ENCODE results near the gene CNTFR. TPM values are rescaled to one million over a fixed set of nuclear protein-coding genes. Genes with fewer than 3 reads are reported as not detected.
"Not testable (repeated sequence)": the region's sequence is repeated elsewhere in the genome, so short reads cannot be mapped to it uniquely, and the experiment has no call there.

Gene CNTFR
- total and polyA plus RNA-seq, 12 donors: 1.1 to 15.2 (median 3.8) TPM

GRCh38 chr9:34541540-34541939, 48.0 kb downstream of the CNTFR start:
- H3K9me3 ChIP-seq (replicated peaks in 1 of 3): no peaks in the 10 kb centered on the region
- H3K27me3 ChIP-seq: no peaks in the 10 kb centered on the region
- H3K36me3 ChIP-seq (replicated peaks in 1 of 2): no peaks in the 10 kb centered on the region
- no peaks in the 10 kb centered on the region for H3K4me1 ChIP-seq (replicated peaks in 1 of 2)
- intact Hi-C loops (cut with DNase I): no loop called here
- 68 to 77% (median 74%) methylated on average over 7 of the region's 7 CpGs for WGBS, 4 donors
- peak in 1 of 7 donors; percentile 6 for DNase-seq
- H3K27ac ChIP-seq: no peak overlapping the region
- TF ChIP-seq CTCF (IDR thresholded peaks at IDR 0.05): no peak
- no peak for TF ChIP-seq POLR2A (IDR thresholded peaks at IDR 0.05)
- no peak overlapping the region for H3K4me3 ChIP-seq

- intact Hi-C loops (cut with DNase I): no loop called here
- no peaks in the 10 kb centered on the region for H3K9me3 ChIP-seq (replicated peaks in 1 of 3)
- DNase-seq: peak in 3 of 7 donors; percentile 35 to 54 (median 51)
- H3K4me1 ChIP-seq (replicated peaks in 1 of 2): no peaks in the 10 kb centered on the region
- TF ChIP-seq CTCF (IDR thresholded peaks at IDR 0.05): no peak
- no peak for TF ChIP-seq POLR2A (IDR thresholded peaks at IDR 0.05)
- H3K4me3 ChIP-seq: no peak overlapping the region
- H3K27me3 ChIP-seq: no peaks in the 10 kb centered on the region
- H3K27ac ChIP-seq: no peak overlapping the region
- no peaks in the 10 kb centered on the region for H3K36me3 ChIP-seq (replicated peaks in 1 of 2)
- WGBS, 4 donors: 34 to 47% (median 39%) methylated on average over 2 of the region's 2 CpGs
Measured at GRCh38 chr9:34540827-34541226, 48.7 kb downstream of the CNTFR start.

- Histone ChIP-seq H3K4me1 (replicated peaks in 1 of 2) (no peaks in the 10 kb centered on the region), H3K27ac (no peak overlapping the region), H3K4me3 (no peak overlapping the region), H3K27me3 (no peaks in the 10 kb centered on the region), H3K9me3 (replicated peaks in 1 of 3) (no peaks in the 10 kb centered on the region), H3K36me3 (replicated peaks in 1 of 2) (no peaks in the 10 kb centered on the region)
- peak in 1 of 7 donors; percentile 27 for DNase-seq
- 55 to 71% (median 60%) methylated on average over 7 of the region's 7 CpGs for WGBS, 4 donors
- no peak for TF ChIP-seq POLR2A (IDR thresholded peaks at IDR 0.05)
- no peak for TF ChIP-seq CTCF (IDR thresholded peaks at IDR 0.05)
- intact Hi-C loops (cut with DNase I): no loop called here
Measured at GRCh38 chr9:34536685-34537084, 52.8 kb downstream of the CNTFR start.

- H3K27me3 ChIP-seq; intact Hi-C loops (cut with DNase I); H3K4me3 ChIP-seq; H3K36me3 ChIP-seq (replicated peaks in 1 of 2); H3K27ac ChIP-seq; H3K9me3 ChIP-seq (replicated peaks in 1 of 3); H3K4me1 ChIP-seq (replicated peaks in 1 of 2): not testable (repeated sequence)
- WGBS, 4 donors: 81 to 90% methylated on average over 6 to 8 of the region's 8 CpGs; no CpG with 5 or more reads in 2 of the 4 donors
- peak in 1 of 7 donors; percentile 37 for DNase-seq
Measured at GRCh38 chr9:34532041-34532440, 57.5 kb downstream of the CNTFR start.

GRCh38 chr9:34526026-34526425, 63.5 kb downstream of the CNTFR start:
- Histone ChIP-seq H3K27ac (no peak overlapping the region), H3K9me3 (replicated peaks in 1 of 3) (no peaks in the 10 kb centered on the region), H3K4me1 (replicated peaks in 1 of 2) (no peaks in the 10 kb centered on the region), H3K27me3 (no peaks in the 10 kb centered on the region), H3K36me3 (replicated peaks in 1 of 2) (no peaks in the 10 kb centered on the region), H3K4me3 (no peak overlapping the region)
- intact Hi-C loops (cut with DNase I): no loop called here
- peak in 1 of 7 donors; percentile 9 for DNase-seq
- TF ChIP-seq CTCF (IDR thresholded peaks at IDR 0.05) (no peak), POLR2A (IDR thresholded peaks at IDR 0.05) (no peak)
- 74 to 94% (median 76%) methylated on average over 2 of the region's 2 CpGs for WGBS, 4 donors
